Hematopoietic multipotent progenitor cell (in vitro differentiated cells): ENCODE measurements around the gene MYOM3. TPM values are rescaled to one million over a fixed set of nuclear protein-coding genes. Genes with fewer than 3 reads are reported as not detected.

ENCODE experiments used
- DNase-seq, 3 donors: peaks; one replicate each; pipeline ENCODE4 v3.0.0-alpha.2; 2011 to 2015; ENCODE audit warnings: low read depth in 2 of 3, low spot score in 2 of 3
- total RNA-seq: library from RNA; depleted of rRNA; stranded (reverse); fragments of >200 nt; gene quantifications from one replicate; pipeline ENCODE4 v1.2.3, GENCODE V29; 2012

Gene MYOM3
- total RNA-seq, 1 donor: not detected

DNA sequence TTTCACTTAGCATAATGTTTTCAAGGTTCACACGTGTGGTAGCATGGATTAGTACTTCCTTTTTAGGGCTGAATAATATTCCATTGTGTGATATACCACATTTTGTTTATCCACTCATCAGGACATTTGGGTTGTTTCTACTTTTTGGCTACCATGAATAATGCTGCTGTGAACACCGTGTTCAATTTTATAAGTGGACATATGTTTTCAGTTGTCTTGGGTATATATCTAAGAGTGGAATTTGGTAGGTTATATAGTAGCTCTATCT lies 27.2 kb upstream of the MYOM3 start:
- DNase-seq: no peak

DNA sequence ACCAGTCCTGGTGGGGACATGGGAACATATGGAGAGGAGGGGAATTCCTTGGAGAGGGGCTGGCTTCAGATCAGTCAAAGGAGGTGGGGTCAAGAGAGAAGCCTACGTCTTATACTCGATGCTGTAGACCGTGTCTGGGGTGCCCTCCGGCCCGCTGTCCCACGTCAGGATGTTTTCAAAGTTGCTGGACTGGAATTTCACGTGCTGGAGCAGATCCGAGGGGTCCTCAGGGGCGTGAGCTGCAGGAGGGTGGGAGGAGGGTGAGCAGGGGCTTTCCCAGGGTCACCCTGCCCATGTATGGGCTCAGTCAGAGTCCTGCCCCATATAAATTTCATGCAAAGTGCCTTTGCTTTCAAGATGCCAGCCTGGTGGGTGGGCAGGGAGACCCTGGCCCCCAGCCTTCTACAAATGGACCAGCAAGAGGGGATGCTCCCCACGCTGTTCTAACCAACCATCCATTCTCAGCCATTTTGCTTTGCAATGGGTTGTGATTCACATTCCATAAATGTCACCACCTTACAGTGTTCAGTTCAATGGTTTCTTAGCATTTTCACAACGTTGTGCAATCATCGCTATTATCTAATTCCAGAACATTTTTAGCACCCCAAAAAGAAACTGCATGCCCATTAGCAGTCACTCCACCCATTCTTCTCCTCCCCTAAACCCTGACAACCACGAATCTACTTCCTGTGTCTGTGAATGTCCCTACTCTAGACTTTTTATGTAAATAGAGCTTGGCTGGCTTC lies 26.7 kb upstream of the MYOM3 start:
- DNase-seq: no peak

DNA sequence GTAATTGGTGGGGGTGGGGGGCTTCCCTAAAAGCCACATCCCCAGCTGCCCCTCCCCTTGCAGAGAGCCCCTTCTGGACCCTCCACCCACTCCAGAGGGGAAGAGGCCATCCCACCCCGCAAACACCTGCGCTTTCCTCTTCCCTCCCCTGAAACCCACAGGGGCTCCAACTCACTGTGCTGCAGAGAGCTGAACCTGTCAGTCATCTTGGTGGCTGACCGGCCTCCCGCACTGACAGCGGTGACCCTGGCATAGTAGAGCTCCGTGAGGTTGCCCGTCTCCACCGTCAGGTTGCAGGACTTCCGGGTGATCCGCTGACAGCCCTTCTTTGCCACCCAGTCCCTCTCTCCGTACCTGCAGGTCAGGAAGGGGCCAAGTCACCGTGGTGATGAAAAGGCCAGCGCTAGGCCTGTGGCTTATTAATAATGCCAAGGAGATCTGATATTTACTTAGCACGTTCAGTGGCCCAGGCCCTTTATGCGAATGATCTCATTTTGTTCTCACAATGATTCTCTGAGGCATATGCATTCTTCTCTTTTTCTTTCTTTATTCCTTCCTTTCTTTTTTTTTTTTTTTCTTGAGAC lies 25.1 kb upstream of the MYOM3 start:
- no peak for DNase-seq

DNA sequence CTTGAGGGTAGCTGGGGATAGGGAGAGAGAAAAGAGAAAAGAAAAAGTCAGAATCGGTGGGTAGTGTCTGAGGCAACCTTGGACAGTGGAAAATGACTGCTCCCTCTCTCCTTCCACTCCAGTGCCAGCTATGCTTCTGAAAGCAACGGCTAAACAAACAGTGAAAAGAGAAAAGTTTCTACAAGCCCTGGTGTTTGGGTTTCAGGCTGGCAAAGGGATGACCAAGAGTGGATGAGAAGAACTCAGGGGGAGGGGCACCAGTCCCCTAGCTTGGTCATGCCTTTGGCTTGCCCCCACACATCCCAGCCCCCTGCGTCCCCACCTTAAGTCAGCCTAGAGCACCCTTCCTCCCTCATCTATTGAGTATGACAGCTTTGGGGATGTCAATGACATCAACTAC lies 22.4 kb upstream of the MYOM3 start:
- no peak for DNase-seq

DNA sequence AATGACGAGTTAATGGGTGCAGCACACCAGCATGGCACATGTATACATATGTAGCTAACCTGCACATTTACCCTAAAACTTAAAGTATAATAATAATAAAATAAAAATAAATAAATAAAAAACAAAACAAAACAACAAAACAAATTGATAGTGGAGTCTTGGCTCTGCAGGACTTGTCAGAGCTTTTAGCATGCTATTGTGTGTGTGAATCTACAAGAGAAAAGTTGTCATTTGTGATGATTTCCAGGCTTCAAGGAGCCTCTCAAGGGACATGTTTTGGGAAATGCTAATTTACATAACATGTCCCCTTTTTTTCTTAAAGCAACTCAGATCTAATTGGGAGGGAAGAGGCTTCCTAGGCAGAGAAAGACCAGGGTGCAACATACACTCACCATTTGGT lies 21.9 kb upstream of the MYOM3 start:
- DNase-seq: no peak

DNA sequence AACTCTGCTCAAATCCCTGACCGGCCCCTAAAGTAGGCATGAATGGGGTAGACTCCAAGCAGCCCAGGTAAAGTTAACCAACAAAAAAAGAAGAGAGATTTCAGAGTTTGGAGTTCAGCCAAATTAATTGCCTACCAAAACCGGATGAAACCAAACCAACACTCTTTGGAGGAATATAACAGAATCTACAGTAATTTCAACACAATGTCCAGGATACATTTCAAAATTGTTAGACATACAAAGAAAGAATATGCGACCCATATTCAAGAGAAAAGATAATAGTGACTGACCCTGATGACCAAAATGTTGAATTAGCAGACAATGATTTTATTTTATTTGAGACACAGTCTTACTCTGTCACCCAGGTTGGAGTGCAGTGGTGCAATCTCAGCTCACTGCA lies 18.4 kb upstream of the MYOM3 start:
- no peak for DNase-seq

DNA sequence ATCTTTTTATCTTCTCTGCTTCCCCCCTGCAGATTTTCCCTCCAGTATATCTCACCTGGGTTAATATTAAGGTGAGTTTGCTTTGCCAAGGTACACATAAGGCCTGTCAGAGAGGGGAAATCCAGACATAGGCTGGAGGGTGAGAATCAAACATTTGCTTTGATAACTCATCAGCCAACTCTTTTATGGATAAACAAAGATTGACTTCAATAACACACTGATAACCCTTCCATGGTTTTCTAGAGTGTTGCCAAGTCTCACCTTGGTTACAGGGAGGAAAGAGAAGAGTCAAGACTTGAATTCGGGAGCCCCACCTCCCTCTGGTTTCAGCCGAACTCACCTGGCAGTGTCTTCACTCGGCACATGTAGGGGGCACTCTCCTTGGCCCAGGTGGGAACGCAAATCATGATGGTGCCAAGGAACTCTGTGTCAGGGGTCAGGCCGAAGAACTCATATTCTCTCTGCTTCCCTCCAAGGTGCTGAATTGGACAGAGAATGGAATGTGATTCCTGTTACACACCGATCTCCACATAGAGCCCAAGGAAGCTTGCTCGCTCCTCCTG lies 15.9 kb upstream of the MYOM3 start:
- DNase-seq: no peak

DNA sequence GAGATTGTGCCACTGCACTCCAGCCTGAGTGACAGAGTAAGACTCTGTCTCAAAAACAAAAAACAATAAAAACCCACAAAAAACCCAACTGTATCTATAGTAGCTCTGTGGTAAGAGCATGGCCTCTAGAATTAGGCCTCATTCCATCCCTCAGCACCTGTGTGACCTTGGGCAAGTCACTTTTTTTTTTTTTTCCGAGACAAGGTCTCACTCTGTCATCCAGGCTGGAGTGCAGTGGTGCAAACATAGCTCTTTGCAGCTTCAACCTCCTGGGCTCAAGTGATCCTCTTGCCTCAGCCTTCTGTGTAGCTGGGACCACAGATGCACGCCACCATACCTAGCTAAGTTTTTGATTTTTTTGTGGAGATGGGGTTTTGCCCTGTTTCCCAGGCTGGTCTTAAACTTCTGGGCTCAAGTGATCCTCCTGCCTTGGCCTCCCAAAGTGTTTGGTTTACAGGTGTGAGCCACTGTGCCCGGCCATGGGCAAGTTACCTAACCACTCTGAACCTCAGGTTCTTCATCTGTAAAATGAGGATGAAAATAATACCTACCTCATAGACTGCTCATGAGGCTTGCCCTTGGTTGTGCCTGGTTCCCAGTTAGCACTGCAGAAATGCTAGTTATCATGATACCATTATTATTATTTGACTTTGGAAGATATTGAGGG lies 15.3 kb upstream of the MYOM3 start:
- no peak for DNase-seq

DNA sequence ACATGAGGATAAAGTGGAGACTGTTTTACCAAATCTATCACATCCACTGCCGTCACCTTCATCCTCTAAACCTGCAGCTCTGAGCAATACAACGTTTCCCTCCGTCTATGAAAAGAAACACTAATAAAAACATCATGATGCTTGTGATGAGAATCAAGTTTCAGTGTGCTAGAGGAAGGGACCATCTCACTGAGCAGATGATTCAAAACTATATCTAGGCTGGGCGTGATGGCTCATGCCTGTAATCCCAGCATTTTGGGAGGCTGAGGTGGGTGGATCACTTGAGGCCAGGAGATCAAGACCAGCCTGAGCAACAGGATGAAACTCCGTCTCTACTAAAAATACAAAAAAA lies 14.7 kb upstream of the MYOM3 start:
- DNase-seq: no peak

DNA sequence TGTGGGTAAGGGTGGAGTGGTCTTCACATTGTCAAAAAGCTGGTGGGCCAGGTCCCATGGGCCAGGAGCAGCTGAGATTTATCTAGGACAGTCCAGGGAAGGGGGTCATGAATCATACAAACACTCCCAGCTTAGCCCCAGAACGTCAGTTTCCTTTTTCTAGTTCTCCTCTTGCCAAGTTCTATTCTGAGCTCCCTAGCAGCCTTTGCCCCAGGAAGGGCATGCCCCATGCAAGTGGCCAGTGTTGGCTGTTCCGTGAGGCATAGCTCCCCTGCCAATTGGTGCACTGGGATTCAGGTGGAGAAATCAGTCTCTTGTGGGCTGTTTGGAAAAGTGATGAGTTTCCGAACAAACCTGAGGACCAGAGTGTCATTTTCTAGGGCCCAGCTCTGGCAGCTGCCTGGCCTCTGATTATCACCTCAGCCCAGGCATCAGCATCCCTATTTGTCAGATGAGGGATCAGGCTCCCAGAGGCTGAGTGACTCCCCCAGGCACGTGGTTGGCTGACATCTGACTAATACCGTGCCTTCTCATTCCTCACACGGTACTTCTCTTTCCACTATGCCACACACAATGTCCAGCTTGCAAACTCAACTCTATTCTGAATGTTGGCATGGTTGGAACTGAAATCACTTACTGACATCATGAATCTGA lies 14.2 kb upstream of the MYOM3 start:
- no peak for DNase-seq

DNA sequence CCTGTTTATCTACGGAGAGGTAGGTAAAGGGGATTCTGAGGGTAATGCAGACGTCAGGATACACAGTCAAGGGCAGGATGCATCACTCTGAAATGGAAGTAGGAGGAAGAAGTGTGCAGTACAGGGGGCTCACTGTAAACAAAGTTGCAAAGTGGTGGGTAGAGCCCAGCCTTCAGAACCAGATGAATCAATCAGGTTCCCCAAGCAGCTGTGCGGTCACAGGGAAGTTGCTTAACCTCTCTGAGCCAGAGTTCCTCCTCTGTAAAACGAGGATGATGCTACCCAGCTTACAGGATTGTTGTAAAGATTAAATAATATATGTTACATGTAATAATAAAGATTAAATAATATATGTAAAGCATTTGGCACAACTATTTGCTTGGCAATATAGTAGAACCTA lies 13.5 kb upstream of the MYOM3 start:
- no peak for DNase-seq

DNA sequence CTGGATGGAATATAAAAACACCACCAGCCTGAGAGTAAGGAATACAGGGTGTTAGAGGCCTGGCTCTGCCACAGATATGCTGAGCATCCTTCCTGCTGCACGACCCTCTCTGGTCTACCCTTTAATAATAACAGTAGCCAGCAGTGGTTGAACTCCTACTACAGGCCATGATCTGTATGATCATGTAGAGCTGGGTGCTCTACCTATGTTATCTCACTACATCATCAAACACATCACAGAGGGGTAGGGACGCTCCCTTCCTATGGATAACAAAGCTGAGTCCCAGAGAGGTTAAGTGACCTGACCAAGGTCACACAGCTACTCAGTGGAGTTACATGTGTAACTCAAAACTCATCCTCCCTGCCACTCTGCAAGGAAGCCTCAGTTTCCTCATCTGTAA lies 13.0 kb upstream of the MYOM3 start:
- no peak for DNase-seq

DNA sequence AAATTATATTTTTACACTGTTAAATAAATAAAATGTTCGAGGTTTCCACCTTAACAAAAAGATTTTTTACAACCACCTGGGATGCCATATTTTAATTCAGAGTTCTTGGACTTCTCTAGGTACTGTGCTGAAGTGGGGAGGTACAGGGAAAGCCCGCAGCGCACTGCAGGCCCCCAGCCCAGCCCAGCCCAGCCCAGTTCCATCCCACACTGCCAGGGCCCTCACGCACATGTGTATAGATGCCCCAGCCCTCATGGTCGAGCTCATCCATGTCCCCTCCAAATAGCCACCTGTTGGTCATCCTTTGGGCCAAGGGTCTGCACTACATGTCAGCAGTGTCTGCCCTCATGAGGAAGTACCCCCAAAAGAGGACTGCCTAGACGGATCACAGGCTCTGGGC lies 11.7 kb upstream of the MYOM3 start:
- no peak for DNase-seq

DNA sequence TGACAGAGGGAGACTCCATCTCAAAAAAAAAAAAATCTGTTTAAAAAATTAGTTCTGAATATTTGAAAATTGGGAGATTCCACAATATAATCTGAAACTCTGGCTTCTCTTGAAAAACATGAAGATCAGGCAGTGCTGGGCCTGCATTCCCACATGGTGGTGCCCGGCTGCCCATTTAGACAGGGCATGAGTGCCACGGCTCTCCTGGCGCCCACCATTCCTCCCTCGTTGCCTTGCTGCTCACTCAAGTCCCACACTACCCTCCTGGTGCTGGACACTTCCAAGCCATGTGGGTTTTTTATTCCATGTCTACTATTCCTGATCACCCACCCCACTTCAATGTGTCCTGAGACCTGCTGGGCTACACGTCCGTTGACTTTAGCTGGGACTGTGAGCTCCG lies 10.8 kb upstream of the MYOM3 start:
- DNase-seq: no peak

DNA sequence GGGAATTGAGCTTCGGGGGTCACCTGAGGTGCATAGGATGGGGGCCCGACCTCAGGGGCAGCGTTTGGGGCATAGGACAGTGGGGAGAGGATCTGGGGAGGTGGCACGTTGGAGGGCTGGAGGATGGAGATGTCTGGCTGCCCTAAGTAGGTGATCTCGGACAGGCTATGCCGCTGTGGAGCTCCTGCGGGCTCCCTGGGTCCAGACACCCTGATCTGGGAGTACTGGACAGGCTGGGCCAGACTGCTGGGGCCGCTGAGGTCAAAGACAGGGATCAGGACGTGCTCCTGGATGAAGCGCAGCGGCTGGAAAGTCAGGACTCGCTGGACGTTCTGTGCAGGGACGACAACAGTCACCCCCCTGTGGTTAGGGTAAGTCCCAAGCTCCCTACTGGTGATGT lies 9.5 kb upstream of the MYOM3 start:
- DNase-seq: no peak

DNA sequence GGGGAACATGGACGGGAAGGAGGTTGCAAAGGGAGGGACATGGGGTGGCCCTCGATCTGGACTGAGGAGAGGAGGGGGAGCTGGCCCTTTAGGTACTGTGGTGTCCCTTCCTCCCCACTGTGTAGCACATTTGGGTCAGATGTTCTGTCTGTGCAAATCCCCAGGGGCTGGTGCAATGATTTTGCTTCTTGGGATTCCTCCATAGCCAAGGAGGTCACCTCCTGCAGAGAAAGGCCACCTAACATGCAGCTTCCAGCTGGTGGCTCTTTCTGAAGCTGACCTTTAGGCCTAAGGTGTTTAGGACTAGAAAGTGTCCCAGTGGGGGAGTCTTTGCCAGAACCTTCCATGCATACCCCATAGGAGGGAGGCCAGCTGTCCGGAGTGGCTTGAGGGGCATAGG lies 9.0 kb upstream of the MYOM3 start:
- DNase-seq: no peak

DNA sequence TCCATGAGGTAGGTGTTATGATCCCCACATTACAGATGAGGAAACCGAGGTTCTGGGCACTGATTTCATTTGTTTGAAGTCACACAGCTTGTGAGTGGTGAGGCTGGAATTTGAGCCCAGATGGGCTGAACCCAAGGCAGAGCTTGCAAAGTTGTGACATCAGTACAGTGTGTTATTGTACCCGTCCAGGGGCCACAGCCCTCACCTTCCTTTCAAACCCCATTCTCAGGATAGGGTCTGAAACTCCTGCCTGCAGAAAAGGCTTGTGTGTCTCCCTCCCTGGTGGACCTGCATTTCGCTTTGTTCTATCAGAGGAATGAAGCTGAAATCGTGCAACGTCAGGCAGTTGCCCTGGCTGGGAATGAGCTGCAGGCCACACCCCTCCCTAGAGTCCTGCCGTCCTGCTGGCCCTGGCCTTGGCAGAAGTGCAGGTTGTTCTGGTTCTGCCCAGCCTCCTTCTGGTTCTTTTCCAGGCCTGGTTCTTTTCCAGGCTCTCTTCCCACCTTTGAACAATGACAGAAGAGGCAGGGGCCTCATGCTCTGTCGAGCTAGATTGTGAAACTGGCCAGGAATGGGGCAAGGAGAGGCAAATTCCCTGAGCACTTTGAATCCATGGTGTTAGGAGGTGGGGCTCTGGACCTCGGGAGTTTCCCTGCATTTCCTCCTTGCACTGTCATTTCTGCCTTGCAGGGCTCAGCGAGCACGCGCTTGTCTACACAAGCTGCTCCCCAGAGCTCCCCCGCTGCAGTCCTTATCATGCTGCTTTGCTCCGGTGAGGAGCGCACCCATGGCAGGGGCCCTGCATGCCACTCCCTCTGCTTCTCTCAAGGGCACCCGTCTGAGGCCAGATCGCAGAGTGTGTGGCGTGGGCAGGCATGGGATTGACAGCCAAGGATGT lies 8.2 kb upstream of the MYOM3 start:
- no peak for DNase-seq

DNA sequence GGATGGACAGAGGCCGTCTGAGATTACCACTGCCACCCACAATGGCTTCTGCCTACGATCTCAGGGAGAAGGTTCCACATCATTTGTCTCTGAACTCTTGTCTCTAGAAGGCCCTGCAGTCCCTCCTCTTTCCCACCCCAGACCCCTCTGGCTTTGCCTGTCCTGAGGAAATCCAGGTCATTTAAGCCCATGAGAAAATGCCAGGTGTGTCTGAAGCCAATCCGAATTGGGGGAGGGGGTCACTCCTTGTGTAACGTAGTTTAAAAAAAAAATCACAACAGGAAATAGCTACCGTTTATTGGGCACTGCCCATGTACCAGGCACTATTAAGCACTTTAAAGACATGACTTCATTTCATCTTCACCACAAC lies 7.5 kb upstream of the MYOM3 start:
- no peak for DNase-seq

DNA sequence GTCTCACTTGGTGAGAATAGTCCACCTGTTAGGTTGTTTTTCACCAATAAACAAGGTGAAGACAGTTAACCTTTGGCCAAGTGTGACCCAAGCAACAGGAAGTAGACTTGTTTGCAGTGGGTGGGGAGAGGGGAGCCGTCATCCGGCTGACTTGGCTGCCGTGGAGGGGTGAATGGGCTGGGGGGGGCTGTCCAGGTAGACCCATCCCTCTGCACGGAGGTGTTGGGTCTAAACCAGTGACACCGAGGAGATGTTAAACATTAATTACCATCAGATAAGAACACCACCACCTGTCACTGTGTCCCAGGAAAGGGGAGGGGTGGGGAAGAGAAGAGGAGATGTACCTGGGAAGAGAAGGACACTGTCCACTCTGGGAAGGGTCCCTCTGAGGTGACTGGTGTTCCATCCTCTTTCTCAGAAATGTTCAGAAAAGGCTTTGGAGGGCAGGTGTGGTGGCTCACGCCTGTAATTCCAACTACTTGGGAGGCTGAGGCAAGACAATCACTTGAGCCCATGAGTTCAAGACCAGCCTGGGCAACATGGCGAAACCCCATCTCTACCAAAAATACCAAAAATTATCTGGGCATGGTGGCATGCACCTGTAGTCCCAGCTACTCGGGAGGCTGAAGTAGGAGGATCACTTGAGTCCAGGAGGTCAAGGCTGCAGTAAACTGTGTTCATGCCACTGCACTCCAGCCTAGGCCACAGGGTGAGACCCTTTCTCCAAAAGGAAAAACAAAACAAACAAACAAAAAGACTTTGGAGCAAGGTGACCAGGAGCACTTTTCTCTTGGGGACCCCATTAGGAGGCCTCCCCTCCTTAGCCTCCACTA lies 6.7 kb upstream of the MYOM3 start:
- no peak for DNase-seq
